ENCODE measurements around the gene QDPR. TPM values are rescaled to one million over a fixed set of nuclear protein-coding genes. Genes with fewer than 3 reads are reported as not detected.

Gene QDPR
- polyA plus RNA-seq, 1 of the 3 experiments (the other 2 are of a cell fraction) = 83.1 TPM

- no peaks in the 10 kb centered on the region; the same call in 1 of the 2 replicates for H3K27me3 ChIP-seq (ENCODE audit: insufficient read depth)
These were observed 839 bp downstream of the QDPR start for GRCh38 chr4:17511051-17511450.

More at GRCh38 chr4:17511051-17511450, 839 bp downstream of the QDPR start:
- Histone ChIP-seq H2AFZ (ENCODE audit: low read depth) (peak overlapping the region; percentile 91), H3K36me3 (replicated peaks in 1 of 2; ENCODE audit: control insufficient read depth in 1 of 2, insufficient read depth in 2 of 2, low read length in 1 of 2) (peaks cover 0 to 8% of the 10 kb centered on the region in 2 experiments), H3K9me3 (no peaks in the 10 kb centered on the region), H3K4me2 (peak overlapping the region; percentile 93), H3F3A (replicated peaks; ENCODE audit: insufficient read depth) (peaks cover 5% of the 10 kb centered on the region), H3K9ac (peak overlapping the region; percentile 67; the same call in 1 of the 2 replicates), H4K20me1 (ENCODE audit: insufficient read depth) (no peaks in the 10 kb centered on the region), H3K9me2 (no peaks in the 10 kb centered on the region), H3K4me3 (ENCODE audit: low read depth in 2 of 2, low read length in 1 of 2) (peak overlapping the region; percentile 75 to 79), H3K79me2 (ENCODE audit: insufficient read depth) (peaks cover 7% of the 10 kb centered on the region; the same call in 1 of the 2 replicates), H3K4me1 (ENCODE audit: control insufficient read depth in 1 of 2, insufficient read depth in 2 of 2, low read depth in 1 of 2, low read length in 1 of 2) (peaks cover 4 to 25% of the 10 kb centered on the region in 2 experiments; a peak in 3 of 4 replicates), H3K27ac (ENCODE audit: low read depth in 2 of 2, low read length in 1 of 2) (peak overlapping the region in 1 of 2 experiments; percentile 85; a peak in 2 of 4 replicates)
- DNase-seq = peak; percentile 53
- 60% methylated on average over 9 of the region's 9 CpGs for WGBS (ENCODE audit: low lambda C conversion rate)
- ChIA-PET CTCF (interaction anchor here (0.9 to 4.6 kb wide), 7 partner anchors 7 to 37 kb away, joined by 3 to 62 read pairs (median 3); no protein-coding TSS in a partner anchor), POLR2A (interaction anchor here (6.0 kb wide), 1 partner anchor 19 kb away, joined by 67 read pairs; no protein-coding TSS in a partner anchor)
- TF ChIP-seq EP300 (IDR thresholded peaks at IDR 0.05; ENCODE audit: borderline replicate concordance in 1 of 2, low read depth in 1 of 2, low read length in 1 of 2) (no peak), USF2 (IDR thresholded peaks at IDR 0.05; ENCODE audit: borderline replicate concordance, low read depth, low read length) (no peak), ELF1 (IDR thresholded peaks at IDR 0.05) (no peak), PBX3 (IDR thresholded peaks at IDR 0.05) (no peak), YY1 (IDR thresholded peaks at IDR 0.05; ENCODE audit: low read depth) (no peak), RFX5 (IDR thresholded peaks at IDR 0.05; ENCODE audit: low read length) (no peak), SIN3A (IDR thresholded peaks at IDR 0.05; ENCODE audit: borderline replicate concordance, low read depth, low read length) (no peak), TAF1 (IDR thresholded peaks at IDR 0.05; ENCODE audit: borderline replicate concordance, low read depth, low read length) (no peak), IRF3 (IDR thresholded peaks at IDR 0.05; ENCODE audit: low read depth, low read length) (no peak), JUND (IDR thresholded peaks at IDR 0.05) (no peak), CHD2 (IDR thresholded peaks at IDR 0.05; ENCODE audit: low read length, partially characterized antibody) (no peak), MAX (IDR thresholded peaks at IDR 0.05; ENCODE audit: low read depth) (no peak), CTCF (IDR thresholded peaks at IDR 0.05) (no peak), FOXM1 (IDR thresholded peaks at IDR 0.05; ENCODE audit: low read depth) (no peak)
